A549 treated with RU486 at 1 μM for 4 hours (cell line): ENCODE data around the gene TPO. TPM values are rescaled to one million over a fixed set of nuclear protein-coding genes. Genes with fewer than 3 reads are reported as not detected.

Source experiments
- total RNA-seq: library from RNA; stranded (reverse); fragments of 200-300 nt; extraction: Qiagen RNA extraction; gene quantifications from 5 replicates; pipeline ENCODE4 v1.2.3, GENCODE V29; 2022; ENCODE audit warnings: low read depth

Gene TPO
- total RNA-seq = 0.06 to 0.40 TPM (median 0.20 TPM) in 5 replicates

DNA sequence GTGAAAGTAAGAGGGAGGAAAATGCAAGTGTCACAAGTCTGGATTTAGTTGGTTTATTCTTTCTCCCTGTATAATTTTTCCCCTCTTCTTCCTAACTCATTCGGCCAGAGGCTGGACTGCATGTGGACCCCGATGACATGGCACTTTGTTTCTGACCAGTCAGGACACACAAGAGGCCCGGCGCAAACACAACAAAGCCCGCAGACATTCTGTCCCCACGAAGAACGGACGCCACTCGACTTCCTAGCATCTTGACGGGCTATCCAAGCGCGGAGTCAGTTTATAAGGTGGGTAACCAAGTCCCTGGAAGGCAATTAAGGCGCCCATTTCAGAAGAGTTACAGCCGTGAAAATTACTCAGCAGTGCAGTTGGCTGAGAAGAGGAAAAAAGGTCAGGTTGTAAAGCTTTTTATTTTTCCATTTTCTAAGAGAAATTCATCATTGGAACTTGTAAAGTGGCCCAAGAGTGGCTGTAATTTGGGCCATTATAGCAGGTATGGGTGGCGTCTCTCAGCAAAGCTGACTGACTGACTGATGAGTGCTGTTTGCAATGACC, at the start of gene TPO:
Gene TPO (plus strand): TSS at position 308 of the 555 bp plus-strand sequence. CDS start 946 bp downstream, outside the sequence.

